Right cardiac atrium (tissue), 5 donors: Measurements from ENCODE around the gene PLGLB1. TPM values are rescaled to one million over a fixed set of nuclear protein-coding genes. Genes with fewer than 3 reads are reported as not detected.
"Not testable (repeated sequence)": the region's sequence is repeated elsewhere in the genome, so short reads cannot be mapped to it uniquely, and the experiment has no call there.

ENCODE experiments used
- ATAC-seq, 2 donors: fragments of 200-7000 bp; cut with Tn5 transposase; one replicate each; pipeline versions ENCODE4 v1.8.0 to v1.9.1; 2020; ENCODE audit warnings: moderate library complexity in 2 of 2, mild to moderate bottlenecking in 1 of 2
- DNase-seq, 3 donors: peaks; one replicate each; pipeline ENCODE4 v3.0.0-alpha.2; 2020
- H3K27ac ChIP-seq: one replicate; pipeline ENCODE4 v1.5.1; 2013; ENCODE audit warnings: mild to moderate bottlenecking, low read length, control low read depth, moderate library complexity
- H3K27me3 ChIP-seq: one replicate; pipeline ENCODE4 v1.6.1; 2013; ENCODE audit not compliant: control insufficient read depth, insufficient read depth
- H3K4me1 ChIP-seq: one replicate; pipeline ENCODE4 v1.6.1; 2013; ENCODE audit warnings: low read length; ENCODE audit not compliant: control insufficient read depth, insufficient read depth
- H3K4me3 ChIP-seq: one replicate; pipeline ENCODE4 v1.5.1; 2013; ENCODE audit warnings: low read length, control low read depth
- H3K9me3 ChIP-seq: one replicate; pipeline ENCODE4 v1.6.1; 2013; ENCODE audit warnings: low read length; ENCODE audit not compliant: control insufficient read depth
- WGBS: extraction: QIAGEN DNeasy Blood & Tissue Kit; methylation state at CpG from one replicate; pipeline ENCODE4 v1.1.7; 2013; 5-methylcytosine and 5-hydroxymethylcytosine counted together
- intact Hi-C, 4 donors: fragments of 100-400 bp; cut with DNase I; formaldehyde crosslinking; loops; one replicate each; pipeline versions ENCODE4 v1.11.0 to v1.14.0; 2022 to 2023
- long read RNA-seq, 4 donors: library from polyadenylated mRNA; unstranded; transcript quantifications; one replicate each; pipeline ENCODE4 v2.0.0, GENCODE V29; 2020 to 2021
- polyA plus RNA-seq: library from polyadenylated mRNA; stranded (reverse); fragments of 200-250 nt; gene quantifications from one replicate; pipeline ENCODE4 v1.2.3, GENCODE V29; 2013
- total RNA-seq, 4 donors: library from RNA; stranded (reverse); fragmentation: NEBNext Ultra II Directional; extraction: Animal tissue kit (Norgen Biotek cat#: 25700); gene quantifications; one replicate each; pipeline ENCODE4 v1.2.1, GENCODE V29; 2021
- donor health status: healthy with polysubstance abuse.
- donor health status: DM: no; HTN: yes; CAD: no.
- donor health status: DM: no; HTN: no; CAD: no.
- donor health status: DM: no; HTN: yes; CAD: no; lungs with severe emphysema.
- donor health status: DM: yes; HTN: yes; CAD: no.

The PLGLB1 gene
- total RNA-seq = 1 to 10 TPM in 1 of 4 donors, under 1 TPM in 3; 0.93 to 2.8 (median 0.96) TPM
- polyA plus RNA-seq = 0.81 TPM
- long read RNA-seq, donor 1, partial matches to known transcripts = 0 of 1 reads
- long read RNA-seq, donor 1, other reads (novel, unspliced or antisense) = 1 of 1 reads
- long read RNA-seq, donor 2 = 0 reads
- long read RNA-seq, donor 3 = 0 reads
- long read RNA-seq, donor 4 = 0 reads

DNA sequence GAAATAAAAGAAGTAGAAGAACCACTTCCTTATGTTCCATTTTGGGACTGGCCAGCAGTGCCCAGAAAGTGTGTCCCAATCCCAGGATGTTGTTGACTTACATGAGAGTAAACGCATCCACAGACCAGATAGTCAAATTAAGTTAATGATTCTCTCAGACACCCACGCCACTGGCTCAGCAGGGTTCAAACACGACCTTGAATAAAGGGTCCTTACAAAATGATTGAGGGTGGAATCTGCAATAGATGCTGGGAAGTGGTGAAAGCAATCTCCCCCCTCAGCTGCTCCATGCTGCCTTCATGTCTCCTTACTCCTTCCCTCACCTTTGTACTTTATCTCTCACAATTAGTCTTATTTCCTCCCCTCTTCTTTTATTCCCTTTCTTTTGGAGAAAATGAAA, at the start of gene PLGLB1:
TSS of gene PLGLB1 (minus strand) at position 101 of the 400 bp plus-strand sequence. CDS start at position 40, 61 bp downstream.
- DNase-seq, ATAC-seq, H3K4me1 ChIP-seq, H3K4me3 ChIP-seq, H3K27me3 ChIP-seq, intact Hi-C loops, H3K27ac ChIP-seq, H3K9me3 ChIP-seq: not testable (repeated sequence)
- no CpG with 5 or more reads among the region's 3 CpGs for WGBS

DNA sequence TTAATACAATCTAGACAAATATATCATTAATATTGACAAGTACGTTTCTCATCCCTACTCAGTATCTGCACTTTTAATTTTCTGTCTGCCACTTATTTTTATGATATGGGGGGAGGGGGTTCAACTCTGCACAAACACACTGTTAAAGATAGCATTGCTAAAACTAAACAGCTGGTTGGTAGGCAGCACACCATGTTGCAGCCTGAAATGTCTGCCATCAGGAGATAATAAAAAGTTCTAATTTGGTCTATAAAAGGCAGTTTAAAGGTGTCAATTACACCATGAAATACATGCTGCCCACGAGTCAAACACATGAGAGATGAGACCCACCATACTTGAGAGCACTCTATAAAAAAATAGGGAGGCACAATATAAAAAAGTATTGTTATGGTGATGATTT, 42.7 kb upstream of the PLGLB1 start:
- H3K4me1 ChIP-seq, H3K4me3 ChIP-seq, DNase-seq, intact Hi-C loops, H3K27me3 ChIP-seq, H3K9me3 ChIP-seq, H3K27ac ChIP-seq, ATAC-seq: not testable (repeated sequence)
- WGBS = 69% methylated on average over 1 of the region's 2 CpGs

GRCh38 chr2:87063431-87063830, 41.8 kb upstream of the PLGLB1 start:
- H3K27ac ChIP-seq, ATAC-seq, DNase-seq, H3K27me3 ChIP-seq, H3K4me1 ChIP-seq, intact Hi-C loops, H3K9me3 ChIP-seq, H3K4me3 ChIP-seq: not testable (repeated sequence)
- no CpG with 5 or more reads among the region's 2 CpGs for WGBS

DNA sequence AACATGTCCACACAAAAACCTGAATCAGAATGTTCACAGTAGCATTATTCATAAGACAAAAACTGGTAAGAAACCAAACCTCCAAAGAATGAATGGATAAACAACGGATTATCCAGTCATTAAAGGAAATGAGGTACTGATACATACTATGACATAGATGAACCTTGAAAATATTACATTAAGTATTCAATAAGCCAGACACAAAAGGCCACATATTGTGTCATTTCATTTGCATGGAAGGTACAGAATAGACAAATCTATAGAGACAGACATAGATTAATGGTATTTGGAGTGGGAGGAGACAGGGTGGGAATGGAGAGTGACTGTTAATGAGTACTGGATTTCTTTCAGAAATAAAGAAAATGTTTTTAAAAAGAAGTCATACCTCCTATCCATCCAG, 39.9 kb upstream of the PLGLB1 start:
- H3K9me3 ChIP-seq, ATAC-seq, H3K27me3 ChIP-seq, DNase-seq, H3K4me1 ChIP-seq, intact Hi-C loops, H3K27ac ChIP-seq, H3K4me3 ChIP-seq: not testable (repeated sequence)
- WGBS = no CpG with 5 or more reads among the region's 1 CpG

DNA sequence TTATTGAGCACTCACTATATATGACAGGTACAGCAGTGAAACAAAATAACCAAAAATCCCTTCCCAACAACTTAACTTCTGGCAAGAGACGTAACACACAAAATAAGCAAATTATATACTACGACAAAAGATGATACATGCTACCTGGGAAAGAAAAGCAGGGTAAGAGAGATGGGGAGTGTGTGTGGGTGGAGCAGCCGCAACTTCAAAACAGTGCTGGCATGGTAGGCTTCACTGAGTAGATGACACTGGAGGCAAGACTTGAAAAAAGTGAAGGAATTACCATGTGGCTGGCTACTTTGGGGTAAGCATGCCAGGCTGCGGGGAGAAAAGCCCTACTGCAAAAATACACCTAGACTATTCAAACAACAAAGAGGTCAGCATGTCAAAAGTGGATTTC, 36.0 kb upstream of the PLGLB1 start:
- H3K4me1 ChIP-seq, intact Hi-C loops, H3K4me3 ChIP-seq, H3K27me3 ChIP-seq, ATAC-seq, H3K27ac ChIP-seq, H3K9me3 ChIP-seq, DNase-seq: not testable (repeated sequence)
- 94% methylated on average over 3 of the region's 4 CpGs for WGBS

DNA sequence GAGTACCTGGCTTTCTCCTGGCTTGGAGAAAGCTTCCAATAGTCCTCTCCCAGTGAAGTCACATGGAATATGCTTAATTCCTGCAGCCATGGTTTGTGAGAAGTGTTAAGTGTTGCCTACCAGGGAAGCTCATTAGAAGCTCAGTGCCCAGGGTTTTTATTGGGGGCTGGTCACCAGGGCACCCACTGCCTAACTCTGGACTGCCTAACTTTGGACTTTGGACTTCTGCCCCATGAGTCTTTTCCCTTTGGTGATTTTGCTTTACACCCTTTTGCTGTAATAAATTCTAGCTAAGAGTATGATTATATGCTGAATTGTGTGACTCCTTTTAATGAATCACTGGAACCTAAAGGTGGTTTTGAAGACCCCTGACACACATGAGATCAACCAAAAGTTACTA, 35.2 kb upstream of the PLGLB1 start:
- H3K9me3 ChIP-seq, intact Hi-C loops, H3K27ac ChIP-seq, DNase-seq, H3K4me3 ChIP-seq, H3K27me3 ChIP-seq, H3K4me1 ChIP-seq, ATAC-seq: not testable (repeated sequence)

DNA sequence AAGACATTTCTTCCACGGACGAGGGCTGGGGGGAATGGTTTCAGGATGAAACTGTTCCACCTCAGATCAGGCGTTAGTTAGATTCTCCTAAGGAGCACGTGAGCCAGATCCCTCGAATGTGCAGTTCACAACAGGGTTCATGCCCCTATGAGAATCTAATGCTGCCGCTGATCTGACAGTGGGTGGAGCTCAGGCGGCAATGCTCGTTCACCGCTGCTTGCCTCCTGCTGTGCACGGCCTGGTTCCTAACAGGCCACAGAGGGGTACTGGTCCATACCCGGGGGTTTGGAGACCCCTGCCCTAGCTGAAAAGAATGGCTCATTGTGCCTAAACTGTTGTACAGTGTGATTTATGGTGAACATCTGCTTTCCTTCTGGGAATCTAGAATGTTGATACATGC, 34.8 kb upstream of the PLGLB1 start:
- ATAC-seq, DNase-seq: not testable (repeated sequence)

GRCh38 chr2:87054375-87054774, 32.7 kb upstream of the PLGLB1 start:
- H3K4me1 ChIP-seq, DNase-seq, H3K4me3 ChIP-seq, H3K27me3 ChIP-seq, H3K27ac ChIP-seq, intact Hi-C loops, H3K9me3 ChIP-seq: not testable (repeated sequence)
- WGBS = 84% methylated on average over 2 of the region's 4 CpGs
- peak in 1 of 2 donors; percentile 23 for ATAC-seq

More for the DNA sequence above, 34.8 kb upstream of the PLGLB1 start:
- H3K4me1 ChIP-seq, H3K4me3 ChIP-seq, intact Hi-C loops, H3K9me3 ChIP-seq, H3K27me3 ChIP-seq, H3K27ac ChIP-seq: not testable (repeated sequence)
- WGBS = no CpG with 5 or more reads among the region's 11 CpGs

- H3K9me3 ChIP-seq, H3K4me3 ChIP-seq, H3K27ac ChIP-seq, intact Hi-C loops, H3K27me3 ChIP-seq, DNase-seq, H3K4me1 ChIP-seq: not testable (repeated sequence)
- WGBS = no CpG with 5 or more reads among the region's 7 CpGs
- peak; percentile 55 to 57 for ATAC-seq
Observed at GRCh38 chr2:87041321-87041978, 19.8 kb upstream of the PLGLB1 start.

DNA sequence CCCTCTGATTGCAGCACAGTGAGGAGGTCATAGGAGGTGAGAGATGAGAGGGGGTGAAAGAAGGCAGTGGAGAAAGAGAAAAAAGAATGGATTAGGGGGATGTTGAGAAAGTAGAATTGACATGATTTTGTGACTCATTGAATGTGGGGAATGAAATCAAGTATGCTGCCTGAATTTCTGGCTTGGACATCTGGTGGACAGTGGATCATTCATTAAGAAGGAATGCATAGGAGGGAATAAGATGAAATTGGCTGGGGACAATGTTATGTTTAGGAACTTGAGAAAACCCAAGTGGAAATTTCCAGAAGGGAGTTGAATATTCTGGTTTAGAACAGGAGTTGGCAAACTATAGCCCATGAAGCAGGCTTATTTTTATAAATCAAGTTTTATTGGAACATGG, 7.0 kb upstream of the PLGLB1 start:
- H3K9me3 ChIP-seq, H3K27me3 ChIP-seq, H3K27ac ChIP-seq, intact Hi-C loops, ATAC-seq, H3K4me1 ChIP-seq, H3K4me3 ChIP-seq, DNase-seq: not testable (repeated sequence)

GRCh38 chr2:87026816-87027215, 5.2 kb upstream of the PLGLB1 start:
- no CpG with 5 or more reads among the region's 1 CpG for WGBS
- H3K27ac ChIP-seq, H3K9me3 ChIP-seq, H3K27me3 ChIP-seq, H3K4me1 ChIP-seq, intact Hi-C loops, DNase-seq, H3K4me3 ChIP-seq: not testable (repeated sequence)
- ATAC-seq = peak; percentile 37 to 62
